K562 (cell line): Measurements from ENCODE around the gene VILL. TPM values are rescaled to one million over a fixed set of nuclear protein-coding genes. Genes with fewer than 3 reads are reported as not detected.

Experiments
- ATF1 ChIP-seq, 2 experiments: fragments of 450-650 bp in 1 of 2; IDR thresholded peaks; 2 replicates each; pipeline ENCODE4 v1.6.1; 2016; ENCODE audit warnings: missing compliant biosample characterization in 1 of 2, missing genetic modification characterization in 1 of 2
- CCAR2 ChIP-seq: fragments of 200-400 bp; formaldehyde crosslinking; IDR thresholded peaks from 2 replicates; pipeline ENCODE4 v1.6.1; 2017; ENCODE audit warnings: mild to moderate bottlenecking, low read depth, low read length
- SRSF9 ChIP-seq: fragments of 200-400 bp; formaldehyde crosslinking; IDR thresholded peaks from 2 replicates; pipeline ENCODE4 v1.6.1; 2017; ENCODE audit warnings: low read depth, low read length, borderline replicate concordance
- STAT5B ChIP-seq: fragments of 250-450 bp; sonication (Bioruptor Pico); IDR thresholded peaks from 2 replicates; pipeline ENCODE4 v1.8.0; 2021; ENCODE audit warnings: mild to moderate bottlenecking, inconsistent platforms
- polyA plus RNA-seq, 8 experiments: library from polyadenylated mRNA; depleted of rRNA in 4 of 8; stranded (reverse) in 5 of 8; unstranded in 3 of 8; fragments of >200 nt; fragmentation: Nextera tagmentation in 2 of 8; fragmentation: Illumina TruSeq in 1 of 8; extraction: Ambion mirVana in 2 of 8; extraction: Trizol in 1 of 8; gene quantifications; 2 replicates each; pipeline versions ENCODE4 v1.2.1 to v1.2.3, GENCODE V29; 2011 to 2014; ENCODE audit warnings: inconsistent platforms in 1 of 8, missing spikeins in 1 of 8
- total RNA-seq, 7 experiments: library from RNA; depleted of rRNA in 6 of 7; stranded (reverse); fragments of >200 nt in 6 of 7; fragmentation: Illumina TruSeq in 2 of 7; extraction: Trizol in 2 of 7; gene quantifications; 2 replicates each; pipeline versions ENCODE4 v1.2.1 to v1.2.3, GENCODE V29; 2011 to 2021; ENCODE audit warnings: low replicate concordance in 1 of 7
- TF ChIP-seq, protein P1 (sequence below), 2 experiments: fragments of 450-650 bp in 1 of 2; sonication (generic) in 1 of 2; formaldehyde crosslinking in 1 of 2; IDR thresholded peaks; 2 replicates each; pipeline versions ENCODE4 v1.7.1 to v1.9.0; 2016 to 2022; ENCODE audit warnings: inconsistent platforms in 1 of 2, mild to moderate bottlenecking in 1 of 2, missing genetic modification reagents in 1 of 2

The VILL gene
- total and polyA plus RNA-seq, 9 of the 15 experiments (the other 6 are each of a cell fraction or from before 2014, with no cell fraction given): 0.11 to 16.0 (median 8.8) TPM

DNA sequence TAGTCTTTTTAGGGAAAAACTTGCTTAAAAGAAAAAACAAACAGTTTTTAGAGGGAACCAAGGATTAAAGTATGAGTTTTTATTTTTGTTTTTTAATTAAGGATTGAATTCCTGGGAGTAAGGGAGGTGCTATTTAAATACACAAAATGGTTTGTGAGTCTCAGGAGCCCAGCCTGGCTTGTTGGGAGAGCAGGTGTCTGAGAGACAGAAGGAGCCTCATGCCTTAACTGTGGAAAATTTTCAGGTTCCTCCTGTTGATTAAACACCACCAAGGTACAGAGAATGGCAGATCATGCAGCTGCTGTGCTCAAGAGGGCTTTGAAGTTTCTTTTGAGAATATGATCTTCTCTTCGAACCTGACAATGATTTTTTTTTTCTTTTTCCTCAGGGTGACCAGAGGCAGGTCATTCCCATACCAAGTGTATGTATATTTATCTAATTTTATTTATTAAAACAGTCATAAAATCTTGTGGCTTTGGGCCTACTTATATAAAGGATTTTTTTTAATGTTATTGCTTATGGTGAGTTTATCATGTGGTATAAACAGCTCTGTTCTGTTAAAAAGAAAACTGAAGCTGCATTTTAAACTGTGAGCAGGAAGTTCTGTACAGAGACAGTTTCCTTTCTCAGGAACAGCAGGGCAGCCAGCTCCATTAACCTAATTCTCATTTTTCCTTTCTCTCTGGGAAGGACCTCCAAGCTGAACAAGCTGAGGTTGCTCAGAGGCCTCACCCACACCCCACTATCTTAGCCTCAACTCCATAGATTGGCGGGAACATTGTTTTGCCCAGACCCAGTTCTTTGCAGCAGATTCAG, 33.7 kb upstream of the VILL start (continued):
- TF ChIP-seq, protein P1, sequence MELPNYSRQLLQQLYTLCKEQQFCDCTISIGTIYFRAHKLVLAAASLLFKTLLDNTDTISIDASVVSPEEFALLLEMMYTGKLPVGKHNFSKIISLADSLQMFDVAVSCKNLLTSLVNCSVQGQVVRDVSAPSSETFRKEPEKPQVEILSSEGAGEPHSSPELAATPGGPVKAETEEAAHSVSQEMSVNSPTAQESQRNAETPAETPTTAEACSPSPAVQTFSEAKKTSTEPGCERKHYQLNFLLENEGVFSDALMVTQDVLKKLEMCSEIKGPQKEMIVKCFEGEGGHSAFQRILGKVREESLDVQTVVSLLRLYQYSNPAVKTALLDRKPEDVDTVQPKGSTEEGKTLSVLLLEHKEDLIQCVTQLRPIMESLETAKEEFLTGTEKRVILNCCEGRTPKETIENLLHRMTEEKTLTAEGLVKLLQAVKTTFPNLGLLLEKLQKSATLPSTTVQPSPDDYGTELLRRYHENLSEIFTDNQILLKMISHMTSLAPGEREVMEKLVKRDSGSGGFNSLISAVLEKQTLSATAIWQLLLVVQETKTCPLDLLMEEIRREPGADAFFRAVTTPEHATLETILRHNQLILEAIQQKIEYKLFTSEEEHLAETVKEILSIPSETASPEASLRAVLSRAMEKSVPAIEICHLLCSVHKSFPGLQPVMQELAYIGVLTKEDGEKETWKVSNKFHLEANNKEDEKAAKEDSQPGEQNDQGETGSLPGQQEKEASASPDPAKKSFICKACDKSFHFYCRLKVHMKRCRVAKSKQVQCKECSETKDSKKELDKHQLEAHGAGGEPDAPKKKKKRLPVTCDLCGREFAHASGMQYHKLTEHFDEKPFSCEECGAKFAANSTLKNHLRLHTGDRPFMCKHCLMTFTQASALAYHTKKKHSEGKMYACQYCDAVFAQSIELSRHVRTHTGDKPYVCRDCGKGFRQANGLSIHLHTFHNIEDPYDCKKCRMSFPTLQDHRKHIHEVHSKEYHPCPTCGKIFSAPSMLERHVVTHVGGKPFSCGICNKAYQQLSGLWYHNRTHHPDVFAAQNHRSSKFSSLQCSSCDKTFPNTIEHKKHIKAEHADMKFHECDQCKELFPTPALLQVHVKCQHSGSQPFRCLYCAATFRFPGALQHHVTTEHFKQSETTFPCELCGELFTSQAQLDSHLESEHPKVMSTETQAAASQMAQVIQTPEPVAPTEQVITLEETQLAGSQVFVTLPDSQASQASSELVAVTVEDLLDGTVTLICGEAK (IDR thresholded peaks at IDR 0.05): no peak
- TF ChIP-seq, protein P1 (CRISPR knock-in tag; IDR thresholded peaks at IDR 0.05): no peak
- TF ChIP-seq ATF1 (CRISPR knock-in tag; IDR thresholded peaks at IDR 0.05): no peak
- TF ChIP-seq ATF1 (tag; IDR thresholded peaks at IDR 0.05): no peak
- no peak for TF ChIP-seq CCAR2
- TF ChIP-seq SRSF9: no peak
- no peak for TF ChIP-seq STAT5B (CRISPR knock-in tag)
